ENCODE data around the gene DACT1.

DACT1 gene

DNA sequence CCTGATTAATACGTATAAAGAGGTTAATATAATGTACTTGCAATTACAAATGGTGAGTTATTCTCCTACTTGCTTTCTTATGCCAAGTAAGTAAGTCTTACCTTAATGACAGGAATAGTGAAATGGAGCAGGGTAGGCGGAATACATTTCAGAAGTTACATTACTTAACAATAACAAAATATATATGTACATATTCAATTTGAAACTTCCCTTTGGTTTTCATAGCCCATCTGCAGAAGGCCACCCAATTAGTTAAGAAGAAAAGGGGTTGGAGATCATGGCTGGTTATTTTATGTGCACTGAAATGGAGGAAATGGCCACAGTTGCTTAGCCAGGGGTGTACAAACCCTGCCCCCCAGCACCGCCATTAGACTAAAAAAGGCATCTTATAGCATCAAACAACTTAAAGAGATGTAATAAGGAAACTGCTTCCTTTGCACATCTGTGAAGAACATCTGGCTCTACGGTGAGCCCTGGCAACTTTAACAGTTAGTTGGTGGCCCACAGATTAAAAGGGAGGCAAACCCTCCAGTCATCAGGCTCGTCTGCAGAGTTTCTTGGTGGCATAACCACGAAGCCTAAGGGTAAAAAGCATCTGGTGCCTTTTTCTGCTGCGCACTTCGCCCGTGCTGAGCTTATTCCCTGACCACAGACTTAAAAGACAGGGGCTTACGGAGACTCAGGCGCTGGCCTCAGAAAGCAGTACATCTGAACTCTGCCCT lies 38.8 kb upstream of the DACT1 start:
- no peak for DNase-seq
- H3K27ac ChIP-seq, result no peak overlapping the region
- intact Hi-C loops (cut with DNase I; ENCODE audit: low total_unique reads), result no loop called here
- H3K36me3 ChIP-seq, result no peaks in the 10 kb centered on the region
- no peaks in the 10 kb centered on the region for H3K27me3 ChIP-seq
- no peaks in the 10 kb centered on the region for H3K4me1 ChIP-seq
- H3K9me3 ChIP-seq, result no peaks in the 10 kb centered on the region
- H3K4me3 ChIP-seq, result no peak overlapping the region
- TF ChIP-seq, protein P1, sequence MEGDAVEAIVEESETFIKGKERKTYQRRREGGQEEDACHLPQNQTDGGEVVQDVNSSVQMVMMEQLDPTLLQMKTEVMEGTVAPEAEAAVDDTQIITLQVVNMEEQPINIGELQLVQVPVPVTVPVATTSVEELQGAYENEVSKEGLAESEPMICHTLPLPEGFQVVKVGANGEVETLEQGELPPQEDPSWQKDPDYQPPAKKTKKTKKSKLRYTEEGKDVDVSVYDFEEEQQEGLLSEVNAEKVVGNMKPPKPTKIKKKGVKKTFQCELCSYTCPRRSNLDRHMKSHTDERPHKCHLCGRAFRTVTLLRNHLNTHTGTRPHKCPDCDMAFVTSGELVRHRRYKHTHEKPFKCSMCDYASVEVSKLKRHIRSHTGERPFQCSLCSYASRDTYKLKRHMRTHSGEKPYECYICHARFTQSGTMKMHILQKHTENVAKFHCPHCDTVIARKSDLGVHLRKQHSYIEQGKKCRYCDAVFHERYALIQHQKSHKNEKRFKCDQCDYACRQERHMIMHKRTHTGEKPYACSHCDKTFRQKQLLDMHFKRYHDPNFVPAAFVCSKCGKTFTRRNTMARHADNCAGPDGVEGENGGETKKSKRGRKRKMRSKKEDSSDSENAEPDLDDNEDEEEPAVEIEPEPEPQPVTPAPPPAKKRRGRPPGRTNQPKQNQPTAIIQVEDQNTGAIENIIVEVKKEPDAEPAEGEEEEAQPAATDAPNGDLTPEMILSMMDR (IDR thresholded peaks at IDR 0.05), result no peak

DNA sequence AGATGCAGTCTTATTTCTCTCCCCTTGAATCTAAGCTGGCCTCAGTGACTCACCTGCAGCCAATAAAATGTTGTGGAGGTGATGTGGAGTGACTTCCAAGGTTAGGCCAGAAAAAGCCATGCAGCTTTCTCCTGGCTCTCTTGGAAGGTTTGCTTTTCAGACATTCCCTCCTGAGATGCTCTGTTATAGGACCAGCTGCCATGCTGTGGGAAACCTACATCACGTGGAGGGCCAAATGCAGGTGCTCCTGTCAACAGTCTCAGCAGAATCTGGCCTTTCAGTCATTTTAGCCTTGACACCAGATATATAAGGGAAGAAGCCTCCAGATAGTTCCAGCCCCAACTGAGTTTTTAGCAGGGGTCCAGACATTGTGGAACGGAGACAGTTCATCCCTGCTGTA lies 38.1 kb upstream of the DACT1 start:
- Histone ChIP-seq H3K9me3 (no peaks in the 10 kb centered on the region), H3K36me3 (no peaks in the 10 kb centered on the region), H3K27ac (no peak overlapping the region), H3K27me3 (no peaks in the 10 kb centered on the region), H3K4me3 (no peak overlapping the region), H3K4me1 (no peaks in the 10 kb centered on the region)
- TF ChIP-seq, protein P1 (IDR thresholded peaks at IDR 0.05), result no peak
- no peak for DNase-seq
- intact Hi-C loops (cut with DNase I; ENCODE audit: low total_unique reads), result no loop called here

DNA sequence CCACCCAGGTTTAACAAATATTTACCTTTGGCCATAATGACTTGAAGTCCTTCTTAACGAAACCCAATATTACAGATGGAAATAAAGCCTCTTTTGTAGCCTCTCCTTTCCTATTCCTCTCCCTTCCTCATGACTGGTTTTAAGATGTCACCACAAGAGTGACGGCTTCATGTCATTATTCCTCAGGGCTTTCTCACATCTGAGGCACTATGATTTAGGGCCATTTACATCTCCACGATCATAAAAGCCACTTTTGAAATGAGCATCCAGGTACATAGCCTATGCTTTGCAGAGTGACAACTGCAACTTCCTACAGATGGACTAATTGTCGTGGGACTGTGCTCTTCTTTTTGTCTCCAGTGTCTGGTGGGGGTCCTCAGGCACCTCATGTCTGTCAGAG lies 32.3 kb upstream of the DACT1 start:
- Histone ChIP-seq H3K36me3 (no peaks in the 10 kb centered on the region), H3K4me1 (no peaks in the 10 kb centered on the region), H3K27ac (no peak overlapping the region), H3K27me3 (no peaks in the 10 kb centered on the region), H3K9me3 (no peaks in the 10 kb centered on the region), H3K4me3 (no peak overlapping the region)
- TF ChIP-seq, protein P1 (IDR thresholded peaks at IDR 0.05), result no peak
- intact Hi-C loops (cut with DNase I; ENCODE audit: low total_unique reads), result no loop called here
- no peak for DNase-seq

DNA sequence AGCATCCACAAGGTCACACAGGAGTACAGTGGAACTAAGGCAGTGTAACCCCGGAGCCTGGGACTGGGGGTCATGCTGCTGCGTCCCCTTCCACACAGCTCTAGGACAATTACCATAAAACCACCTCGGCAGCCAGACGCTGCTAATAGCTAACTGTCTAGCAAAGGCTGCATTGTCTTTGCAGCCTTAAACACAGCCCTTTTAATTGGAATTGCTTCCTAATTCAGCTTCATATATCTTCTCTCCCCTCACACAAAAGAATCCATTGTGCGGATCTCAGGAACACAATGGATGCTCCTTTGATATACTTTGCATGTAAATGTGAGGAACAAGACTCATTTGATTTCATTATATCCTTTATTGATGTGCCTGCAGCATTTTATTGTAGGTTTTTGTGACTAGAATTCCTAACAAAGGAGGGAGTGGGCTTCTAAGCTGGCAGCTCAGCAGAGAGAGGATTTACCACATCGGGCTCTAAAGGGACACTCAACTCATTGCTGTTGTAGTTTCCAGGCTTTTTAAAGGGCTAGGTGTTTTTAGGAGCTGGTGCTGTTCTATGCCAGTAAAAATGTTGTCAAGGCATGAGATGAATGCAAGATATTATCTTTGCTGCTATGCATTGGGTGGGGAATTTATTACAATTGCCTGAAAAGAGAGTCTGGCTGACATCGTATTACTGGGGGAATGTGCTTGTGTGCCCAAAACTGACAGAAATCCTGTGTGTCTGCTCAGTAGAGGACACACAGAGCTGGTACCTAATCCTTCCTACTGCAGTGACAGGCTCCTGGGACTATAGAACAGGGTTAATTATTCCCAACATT lies 30.4 kb upstream of the DACT1 start:
- Histone ChIP-seq H3K4me1 (no peaks in the 10 kb centered on the region), H3K27ac (no peak overlapping the region), H3K36me3 (no peaks in the 10 kb centered on the region), H3K4me3 (no peak overlapping the region), H3K27me3 (no peaks in the 10 kb centered on the region), H3K9me3 (no peaks in the 10 kb centered on the region)
- intact Hi-C loops (cut with DNase I; ENCODE audit: low total_unique reads), result no loop called here
- DNase-seq, result no peak
- TF ChIP-seq, protein P1 (IDR thresholded peaks at IDR 0.05), result no peak

DNA sequence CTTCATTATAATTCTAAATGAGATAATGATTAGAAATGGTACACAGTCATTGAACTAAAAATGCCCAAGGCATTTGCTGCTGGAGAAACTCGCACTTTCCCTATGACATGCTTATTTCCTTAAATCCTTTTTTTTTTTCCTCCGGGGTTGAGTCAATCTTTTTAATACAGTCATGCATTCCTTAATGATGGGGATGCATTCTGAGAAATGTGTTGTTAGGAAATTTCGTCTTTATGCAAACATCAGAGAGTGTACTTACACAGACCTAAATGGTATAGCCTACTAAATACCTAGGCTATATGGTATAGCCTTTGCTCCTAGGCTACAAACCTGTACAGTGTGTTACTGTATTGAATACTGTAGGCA lies 29.8 kb upstream of the DACT1 start:
- no peak for DNase-seq
- Histone ChIP-seq H3K9me3 (no peaks in the 10 kb centered on the region), H3K36me3 (no peaks in the 10 kb centered on the region), H3K4me1 (no peaks in the 10 kb centered on the region), H3K27ac (no peak overlapping the region), H3K27me3 (no peaks in the 10 kb centered on the region), H3K4me3 (no peak overlapping the region)
- TF ChIP-seq, protein P1 (IDR thresholded peaks at IDR 0.05), result no peak
- intact Hi-C loops (cut with DNase I; ENCODE audit: low total_unique reads), result no loop called here

Measured in tibial artery (tissue), 4 donors.